Erythroblast (primary cell): Measurements from ENCODE around the gene NPTN.

Experiments
- GATA1 ChIP-seq: IDR thresholded peaks from 2 replicates; pipeline ENCODE4 v1.6.1; 2011; ENCODE audit warnings: low read depth, mild to moderate bottlenecking, control low read depth, low read length, moderate library complexity
- POLR2A ChIP-seq: IDR thresholded peaks from 2 replicates; pipeline ENCODE4 v1.6.1; 2011; ENCODE audit warnings: mild to moderate bottlenecking, low read length

- TF ChIP-seq POLR2A = no peak
- no peak for TF ChIP-seq GATA1
Measured at GRCh38 chr15:73630921-73631362, 2.2 kb downstream of the NPTN start.
